ENCODE measurements around the gene RPS27. TPM values are rescaled to one million over a fixed set of nuclear protein-coding genes. Genes with fewer than 3 reads are reported as not detected.

The RPS27 gene
- total and polyA plus RNA-seq, 2 of the 13 experiments (the other 11 are each of a cell fraction or from before 2014, with no cell fraction given) = 3,737 to 9,964 TPM

DNA sequence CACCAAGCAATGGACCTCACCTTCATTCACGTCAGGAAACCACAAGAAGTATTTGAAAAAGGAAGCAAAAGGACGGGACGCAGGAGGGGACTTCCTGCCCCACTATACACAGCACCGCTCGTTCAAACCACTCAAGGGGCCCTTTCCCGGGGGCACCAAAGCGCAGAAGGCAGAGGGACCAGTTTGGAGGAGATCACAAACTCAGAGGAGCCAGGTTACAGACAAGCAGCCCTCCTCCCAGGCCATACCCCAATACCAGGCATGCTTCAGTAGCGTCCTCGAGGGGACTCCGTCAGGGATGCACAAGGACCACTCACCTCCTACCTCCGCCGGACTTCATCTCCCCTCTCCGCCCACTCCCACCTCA is 32.8 kb upstream of the RPS27 start:
- Histone ChIP-seq H3K9ac (ENCODE audit: insufficient read depth, low read depth, low read length) (peak overlapping the region; percentile 85), H2AFZ (ENCODE audit: low read length) (no peak overlapping the region), H3K36me3 (replicated peaks in 1 of 2; ENCODE audit: control insufficient read depth in 1 of 2, insufficient read depth in 2 of 2, low read length in 2 of 2) (peaks cover 0 to 17% of the 10 kb centered on the region in 2 experiments; a peak in 4 of 5 replicates), H3K27ac (ENCODE audit: extremely low read length, insufficient read depth, low read length) (peak overlapping the region; percentile 75), H3K4me1 (ENCODE audit: insufficient read depth, low read length) (peaks cover 70% of the 10 kb centered on the region), H4K20me1 (ENCODE audit: insufficient read depth, low read length) (peaks cover 7% of the 10 kb centered on the region; the same call in 1 of the 2 replicates), H3K27me3 (ENCODE audit: control insufficient read depth in 1 of 2, insufficient read depth in 2 of 2, low read length in 2 of 2) (peaks cover 0 to 7% of the 10 kb centered on the region in 2 experiments; a peak in 1 of 5 replicates), H3K9me3 (ENCODE audit: low read length) (no peaks in the 10 kb centered on the region), H3K4me2 (ENCODE audit: low read depth, low read length) (peak overlapping the region; percentile 89), H3K4me3 (replicated peaks in 1 of 3; ENCODE audit: insufficient read depth in 1 of 3, low read depth in 2 of 3, low read length in 3 of 3) (peak overlapping the region; percentile 89 to 99 (median 92)), H3K79me2 (ENCODE audit: insufficient read depth, low read length) (peaks cover 55% of the 10 kb centered on the region)
- BruUV-seq (replicated peaks) = no TSS peak
- ATAC-seq = peak; percentile 19
- no peak for FAIRE-seq
- no peak for DNase-seq (ENCODE audit: low spot score)
- ChIA-PET POLR2A (interaction anchor here (1.0 to 7.0 kb wide), 6 partner anchors 9 to 33 kb away, joined by 3 to 89 read pairs (median 14); partner anchors contain the start of genes CREB3L4, DENND4B, JTB and RAB13), CTCF (ENCODE audit: low intra/inter-chr PET ratio, low total read pairs) (interaction anchor here (0.8 kb wide), 1 partner anchor 9 kb away, joined by 3 read pairs; no protein-coding TSS in a partner anchor)
- under 1% methylated on average over 12 of the region's 13 CpGs for WGBS (ENCODE audit: low lambda C conversion rate)
- intact Hi-C loops (cut with micrococcal nuclease; ENCODE audit: unreplicated experiment) = loop anchor here (5.0 kb wide), 1 partner anchor 35 kb away; the partner anchor contains the start of gene GATAD2B
- in situ Hi-C loops (cut with HindIII; ENCODE audit: extremely low pct_ligation_motif_present, low pct_unique_long_range_greater_than_20kb) = no loop called here
- TF ChIP-seq, protein P1, sequence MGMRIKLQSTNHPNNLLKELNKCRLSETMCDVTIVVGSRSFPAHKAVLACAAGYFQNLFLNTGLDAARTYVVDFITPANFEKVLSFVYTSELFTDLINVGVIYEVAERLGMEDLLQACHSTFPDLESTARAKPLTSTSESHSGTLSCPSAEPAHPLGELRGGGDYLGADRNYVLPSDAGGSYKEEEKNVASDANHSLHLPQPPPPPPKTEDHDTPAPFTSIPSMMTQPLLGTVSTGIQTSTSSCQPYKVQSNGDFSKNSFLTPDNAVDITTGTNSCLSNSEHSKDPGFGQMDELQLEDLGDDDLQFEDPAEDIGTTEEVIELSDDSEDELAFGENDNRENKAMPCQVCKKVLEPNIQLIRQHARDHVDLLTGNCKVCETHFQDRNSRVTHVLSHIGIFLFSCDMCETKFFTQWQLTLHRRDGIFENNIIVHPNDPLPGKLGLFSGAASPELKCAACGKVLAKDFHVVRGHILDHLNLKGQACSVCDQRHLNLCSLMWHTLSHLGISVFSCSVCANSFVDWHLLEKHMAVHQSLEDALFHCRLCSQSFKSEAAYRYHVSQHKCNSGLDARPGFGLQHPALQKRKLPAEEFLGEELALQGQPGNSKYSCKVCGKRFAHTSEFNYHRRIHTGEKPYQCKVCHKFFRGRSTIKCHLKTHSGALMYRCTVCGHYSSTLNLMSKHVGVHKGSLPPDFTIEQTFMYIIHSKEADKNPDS (CRISPR knock-in tag; IDR thresholded peaks at IDR 0.05) = no peak
- TF ChIP-seq SETDB1 (CRISPR knock-in tag; IDR thresholded peaks at IDR 0.05; ENCODE audit: borderline replicate concordance) (0 out of 2 replicates have a peak, but pooled peaks have one; percentile 12), MZF1 (CRISPR knock-in tag; IDR thresholded peaks at IDR 0.05; ENCODE audit: borderline replicate concordance) (no peak), ZNF530 (CRISPR knock-in tag; IDR thresholded peaks at IDR 0.05; ENCODE audit: low read depth) (no peak), CBFB (CRISPR knock-in tag; IDR thresholded peaks at IDR 0.05) (peak; percentile 8; the same call in 1 of the 2 replicates), MAFK (conservative IDR thresholded peaks at IDR 0.05 in 1 of 2, IDR thresholded peaks at IDR 0.05 in 1 of 2; ENCODE audit: low read length in 2 of 2) (no peak), HNF1B (CRISPR knock-in tag; IDR thresholded peaks at IDR 0.05) (peak; percentile 1; the same call in 1 of the 2 replicates), ZNF557 (CRISPR knock-in tag; IDR thresholded peaks at IDR 0.05) (no peak), NAIF1 (CRISPR knock-in tag; IDR thresholded peaks at IDR 0.05; ENCODE audit: borderline replicate concordance) (no peak), XBP1 (CRISPR knock-in tag; IDR thresholded peaks at IDR 0.05) (no peak), MEIS1 (CRISPR knock-in tag; IDR thresholded peaks at IDR 0.05; ENCODE audit: borderline replicate concordance) (no peak), FOXJ3 (CRISPR knock-in tag; IDR thresholded peaks at IDR 0.05; ENCODE audit: borderline replicate concordance) (no peak)
- TF ChIP-seq, protein P2, sequence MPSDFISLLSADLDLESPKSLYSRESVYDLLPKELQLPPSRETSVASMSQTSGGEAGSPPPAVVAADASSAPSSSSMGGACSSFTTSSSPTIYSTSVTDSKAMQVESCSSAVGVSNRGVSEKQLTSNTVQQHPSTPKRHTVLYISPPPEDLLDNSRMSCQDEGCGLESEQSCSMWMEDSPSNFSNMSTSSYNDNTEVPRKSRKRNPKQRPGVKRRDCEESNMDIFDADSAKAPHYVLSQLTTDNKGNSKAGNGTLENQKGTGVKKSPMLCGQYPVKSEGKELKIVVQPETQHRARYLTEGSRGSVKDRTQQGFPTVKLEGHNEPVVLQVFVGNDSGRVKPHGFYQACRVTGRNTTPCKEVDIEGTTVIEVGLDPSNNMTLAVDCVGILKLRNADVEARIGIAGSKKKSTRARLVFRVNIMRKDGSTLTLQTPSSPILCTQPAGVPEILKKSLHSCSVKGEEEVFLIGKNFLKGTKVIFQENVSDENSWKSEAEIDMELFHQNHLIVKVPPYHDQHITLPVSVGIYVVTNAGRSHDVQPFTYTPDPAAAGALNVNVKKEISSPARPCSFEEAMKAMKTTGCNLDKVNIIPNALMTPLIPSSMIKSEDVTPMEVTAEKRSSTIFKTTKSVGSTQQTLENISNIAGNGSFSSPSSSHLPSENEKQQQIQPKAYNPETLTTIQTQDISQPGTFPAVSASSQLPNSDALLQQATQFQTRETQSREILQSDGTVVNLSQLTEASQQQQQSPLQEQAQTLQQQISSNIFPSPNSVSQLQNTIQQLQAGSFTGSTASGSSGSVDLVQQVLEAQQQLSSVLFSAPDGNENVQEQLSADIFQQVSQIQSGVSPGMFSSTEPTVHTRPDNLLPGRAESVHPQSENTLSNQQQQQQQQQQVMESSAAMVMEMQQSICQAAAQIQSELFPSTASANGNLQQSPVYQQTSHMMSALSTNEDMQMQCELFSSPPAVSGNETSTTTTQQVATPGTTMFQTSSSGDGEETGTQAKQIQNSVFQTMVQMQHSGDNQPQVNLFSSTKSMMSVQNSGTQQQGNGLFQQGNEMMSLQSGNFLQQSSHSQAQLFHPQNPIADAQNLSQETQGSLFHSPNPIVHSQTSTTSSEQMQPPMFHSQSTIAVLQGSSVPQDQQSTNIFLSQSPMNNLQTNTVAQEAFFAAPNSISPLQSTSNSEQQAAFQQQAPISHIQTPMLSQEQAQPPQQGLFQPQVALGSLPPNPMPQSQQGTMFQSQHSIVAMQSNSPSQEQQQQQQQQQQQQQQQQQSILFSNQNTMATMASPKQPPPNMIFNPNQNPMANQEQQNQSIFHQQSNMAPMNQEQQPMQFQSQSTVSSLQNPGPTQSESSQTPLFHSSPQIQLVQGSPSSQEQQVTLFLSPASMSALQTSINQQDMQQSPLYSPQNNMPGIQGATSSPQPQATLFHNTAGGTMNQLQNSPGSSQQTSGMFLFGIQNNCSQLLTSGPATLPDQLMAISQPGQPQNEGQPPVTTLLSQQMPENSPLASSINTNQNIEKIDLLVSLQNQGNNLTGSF (CRISPR knock-in tag; IDR thresholded peaks at IDR 0.05) = no peak
- TF ChIP-seq, protein P3, sequence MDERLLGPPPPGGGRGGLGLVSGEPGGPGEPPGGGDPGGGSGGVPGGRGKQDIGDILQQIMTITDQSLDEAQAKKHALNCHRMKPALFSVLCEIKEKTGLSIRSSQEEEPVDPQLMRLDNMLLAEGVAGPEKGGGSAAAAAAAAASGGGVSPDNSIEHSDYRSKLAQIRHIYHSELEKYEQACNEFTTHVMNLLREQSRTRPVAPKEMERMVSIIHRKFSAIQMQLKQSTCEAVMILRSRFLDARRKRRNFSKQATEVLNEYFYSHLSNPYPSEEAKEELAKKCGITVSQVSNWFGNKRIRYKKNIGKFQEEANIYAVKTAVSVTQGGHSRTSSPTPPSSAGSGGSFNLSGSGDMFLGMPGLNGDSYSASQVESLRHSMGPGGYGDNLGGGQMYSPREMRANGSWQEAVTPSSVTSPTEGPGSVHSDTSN (CRISPR knock-in tag; IDR thresholded peaks at IDR 0.05) = no peak
